ENCODE results near the gene KRT81.

The KRT81 gene

DNA sequence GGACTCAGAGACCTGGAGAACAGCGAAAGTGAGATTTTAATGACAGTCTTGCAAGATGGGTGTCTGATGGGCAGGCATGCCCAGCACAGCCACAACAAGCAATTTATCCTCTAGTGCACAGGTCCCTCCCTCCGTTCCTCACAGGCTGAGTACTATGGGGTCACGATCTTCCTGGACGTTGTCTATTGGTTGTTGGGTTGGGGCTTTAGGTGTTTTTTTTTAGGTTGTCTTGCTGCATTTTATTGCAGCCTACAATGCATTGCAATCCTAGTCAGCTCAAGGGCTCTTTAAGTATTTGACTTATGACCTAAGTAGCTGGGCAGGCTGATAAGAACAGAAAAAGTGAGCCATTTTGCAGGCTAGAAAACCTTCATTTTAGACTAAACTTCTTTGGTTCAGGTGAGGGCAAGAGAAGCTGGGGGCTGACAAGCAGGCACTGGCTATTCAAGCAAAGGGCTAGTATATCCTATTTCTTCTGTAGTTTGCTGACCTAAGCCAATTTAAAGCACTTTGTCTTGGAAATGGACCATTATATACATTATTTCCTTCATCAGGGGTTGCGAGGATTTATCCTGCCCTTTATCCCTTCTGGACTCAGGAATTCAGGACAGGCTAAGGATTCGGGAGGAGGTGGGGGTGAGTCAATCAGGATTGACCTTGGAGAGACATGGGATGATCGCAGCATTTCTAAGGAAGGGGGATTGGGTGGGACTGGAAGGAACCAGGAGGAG, 52.3 kb downstream of the KRT81 start:
- DNase-seq = no peak

DNA sequence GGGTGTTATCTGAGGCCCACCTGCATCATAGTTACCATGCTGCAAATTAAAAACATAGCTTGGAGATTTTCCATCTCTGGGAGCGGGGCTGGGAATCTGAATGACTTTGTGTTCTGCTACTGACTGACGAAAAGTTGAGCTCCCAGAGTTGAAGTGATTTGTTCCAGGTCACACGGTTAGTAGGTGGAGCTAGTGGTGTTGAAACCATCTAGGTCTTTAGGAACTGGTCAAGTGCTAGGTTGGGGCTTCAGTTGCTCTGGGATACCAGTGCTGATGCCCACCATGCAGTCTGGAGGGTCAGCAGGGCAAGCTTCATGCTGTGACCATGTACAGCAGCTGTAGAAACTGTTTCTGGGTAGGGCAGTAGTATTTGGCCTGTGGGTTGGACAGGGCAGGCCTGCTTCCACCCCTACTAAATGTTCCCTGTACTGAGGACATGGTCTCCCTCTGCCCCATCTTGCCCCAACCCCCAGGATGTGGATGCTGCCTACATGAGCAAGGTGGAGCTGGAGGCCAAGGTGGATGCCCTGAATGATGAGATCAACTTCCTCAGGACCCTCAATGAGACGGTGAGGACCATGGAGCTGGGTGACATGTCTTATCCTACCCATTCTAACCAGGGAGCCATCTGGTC, 53.0 kb downstream of the KRT81 start:
- no peak for DNase-seq

DNA sequence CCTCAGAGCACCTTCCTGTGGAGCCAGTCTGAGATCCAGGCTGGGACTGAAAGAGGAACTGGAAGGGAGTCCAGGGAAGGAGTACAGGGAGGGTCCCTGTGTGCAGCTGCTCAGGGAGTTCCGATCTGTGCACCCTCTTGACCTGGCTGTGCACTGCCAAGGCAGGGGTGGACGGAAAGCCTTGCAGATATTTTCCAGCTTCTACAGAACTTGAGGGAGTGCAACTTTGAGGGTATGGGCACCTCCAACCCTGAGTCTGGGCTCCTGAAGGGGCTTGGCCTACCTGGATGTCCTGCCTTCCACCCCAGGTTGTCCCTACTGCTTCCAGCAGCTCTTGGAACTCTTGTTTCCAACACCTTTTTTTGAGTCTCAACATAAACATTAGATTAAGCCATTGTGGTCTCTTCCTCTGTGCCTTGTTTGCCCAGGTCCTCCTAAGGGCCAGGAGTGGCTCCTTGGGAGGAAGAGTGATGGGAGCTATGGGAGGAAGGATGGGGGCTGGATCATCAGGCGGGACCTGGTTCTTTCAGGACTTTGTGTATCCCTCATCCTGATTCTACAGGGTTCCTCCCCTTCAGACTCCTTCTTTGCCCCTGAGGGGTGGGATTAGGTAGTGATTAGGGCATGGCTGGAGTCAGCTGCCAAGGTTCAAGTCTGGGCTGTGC, 54.8 kb downstream of the KRT81 start:
- no peak for DNase-seq

All from fibroblast of skin of right biceps (primary cell).